Lower leg skin (tissue), 3 donors: Measurements from ENCODE around the gene MCCD1.

Experiments
- CTCF ChIP-seq, 3 donors: fragments of 450-650 bp; IDR thresholded peaks; one replicate each; pipeline ENCODE4 v1.5.1; 2016; ENCODE audit warnings: antibody characterized with exemption in 3 of 3, mild to moderate bottlenecking in 3 of 3, moderate library complexity in 2 of 3
- POLR2A ChIP-seq, 2 donors: fragments of 450-650 bp; IDR thresholded peaks; one replicate each; pipeline ENCODE4 v1.6.1; 2016 to 2017; ENCODE audit warnings: antibody characterized with exemption in 2 of 2, mild to moderate bottlenecking in 1 of 2, moderate library complexity in 1 of 2

DNA sequence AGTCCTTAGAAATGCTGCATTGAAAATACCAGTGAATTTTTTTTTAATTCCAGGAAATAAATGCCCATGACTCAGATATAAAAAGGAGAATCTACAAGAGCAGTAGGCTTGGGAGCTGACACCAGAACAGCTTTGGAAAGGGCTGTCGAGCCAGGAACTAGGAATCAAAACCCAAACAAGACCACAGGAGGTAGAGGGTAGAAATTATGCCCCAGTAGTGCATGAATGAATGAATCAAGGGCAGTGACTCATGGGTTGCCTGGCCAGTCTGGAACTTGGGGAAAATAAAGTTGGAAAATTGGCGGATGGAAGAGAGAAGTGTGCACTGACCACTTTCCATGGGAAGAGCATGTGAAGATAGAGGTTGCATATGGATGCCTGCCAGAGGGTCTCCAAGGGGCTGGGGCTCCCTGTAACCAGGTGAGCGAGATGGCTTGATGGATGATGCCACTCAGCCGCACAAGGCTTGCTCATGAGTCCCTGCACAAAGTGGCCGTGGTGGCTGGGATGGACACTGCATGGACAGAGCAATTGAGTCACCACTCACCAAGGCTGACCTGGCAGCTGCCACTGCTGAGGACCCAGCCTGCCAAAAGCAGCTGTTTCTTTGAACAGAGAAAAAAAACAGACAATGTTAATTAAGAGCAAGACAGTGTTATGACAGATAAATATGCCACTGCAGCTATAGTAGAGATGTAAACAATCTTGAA is 15.2 kb upstream of the MCCD1 start:
- TF ChIP-seq POLR2A (IDR thresholded peaks at IDR 0.05), result no peak
- no peak for TF ChIP-seq CTCF (IDR thresholded peaks at IDR 0.05)
